Left lung (tissue), 10 donors: ENCODE results near the gene CCDC68. TPM values are rescaled to one million over a fixed set of nuclear protein-coding genes. Genes with fewer than 3 reads are reported as not detected.

Experiments
- ATAC-seq: fragments of 200-7000 bp; cut with Tn5 transposase; one replicate; pipeline ENCODE4 v1.9.1; 2020; ENCODE audit warnings: moderate library complexity
- DNase-seq, 4 donors: peaks; one replicate each; pipeline ENCODE4 v3.0.0-alpha.2; 2013 to 2020
- H3K27ac ChIP-seq, 2 donors: fragments of 200-600 bp; sonication (generic) in 1 of 2; one replicate each; pipeline versions ENCODE4 v1.5.0 to v1.8.0; 2020 to 2021
- H3K27me3 ChIP-seq, 2 donors: fragments of 200-600 bp; sonication (generic) in 1 of 2; one replicate each; pipeline versions ENCODE4 v1.5.0 to v1.8.0; 2020 to 2021
- H3K36me3 ChIP-seq, 2 donors: fragments of 200-600 bp; sonication (generic) in 1 of 2; one replicate each; pipeline versions ENCODE4 v1.5.0 to v1.8.0; 2020 to 2021
- H3K4me1 ChIP-seq, 2 donors: fragments of 200-600 bp; one replicate each; pipeline ENCODE4 v1.8.0; 2021
- H3K4me3 ChIP-seq, 2 donors: fragments of 200-600 bp; sonication (generic) in 1 of 2; one replicate each; pipeline versions ENCODE4 v1.5.0 to v1.8.0; 2020 to 2021; ENCODE audit warnings: mild to moderate bottlenecking in 1 of 2
- H3K9me3 ChIP-seq, 2 donors: fragments of 200-600 bp; sonication (generic) in 1 of 2; one replicate each; pipeline versions ENCODE4 v1.5.0 to v1.8.0; 2020 to 2021
- CTCF ChIP-seq, 2 donors: fragments of 200-600 bp; sonication (generic) in 1 of 2; IDR thresholded peaks; one replicate each; pipeline versions ENCODE4 v1.5.0 to v1.8.0; 2021; ENCODE audit warnings: antibody characterized with exemption in 2 of 2
- intact Hi-C, 2 donors: fragments of 100-400 bp; cut with DNase I; formaldehyde crosslinking; loops; one replicate each; pipeline versions ENCODE4 v1.11.2 to v1.14.2; 2022
- polyA plus RNA-seq, 6 donors: library from polyadenylated mRNA; unstranded; fragments of 120-200 nt; gene quantifications; one replicate each; pipeline ENCODE4 v1.2.1, GENCODE V29; 2013; ENCODE audit not compliant: insufficient read length in 6 of 6
- total RNA-seq, 2 donors: library from RNA; stranded (reverse); fragmentation: NEBNext Ultra II Directional; extraction: Animal tissue kit (Norgen Biotek cat#: 25700); gene quantifications; one replicate each; pipeline ENCODE4 v1.2.1, GENCODE V29; 2021
- donor health status: DM: no; HTN: yes; CAD: no.
- donor health status: DM: no; HTN: no; CAD: no.

CCDC68 gene
- total and polyA plus RNA-seq, 8 donors = 13.8 to 144 (median 88.4) TPM

- H3K9me3 ChIP-seq = no peaks in the 10 kb centered on the region
- no peak for ATAC-seq
- no peak for TF ChIP-seq CTCF (IDR thresholded peaks at IDR 0.05)
- intact Hi-C loops = no loop called here
- H3K4me3 ChIP-seq = no peak overlapping the region
- H3K36me3 ChIP-seq = no peaks in the 10 kb centered on the region
- no peak for DNase-seq
- H3K27me3 ChIP-seq = no peaks in the 10 kb centered on the region
- H3K27ac ChIP-seq = no peak overlapping the region
- H3K4me1 ChIP-seq = no peaks in the 10 kb centered on the region
Observed at GRCh38 chr18:54900290-54900689, 59.0 kb downstream of the CCDC68 start.

- ATAC-seq = no peak
- Histone ChIP-seq H3K4me1 (no peaks in the 10 kb centered on the region), H3K36me3 (no peaks in the 10 kb centered on the region), H3K27ac (no peak overlapping the region), H3K27me3 (no peaks in the 10 kb centered on the region), H3K4me3 (no peak overlapping the region), H3K9me3 (no peaks in the 10 kb centered on the region)
- no peak for DNase-seq
- intact Hi-C loops = no loop called here
- TF ChIP-seq CTCF (IDR thresholded peaks at IDR 0.05) = no peak
Observed at GRCh38 chr18:54899500-54899899, 59.8 kb downstream of the CCDC68 start.

GRCh38 chr18:54888933-54889332, 70.3 kb downstream of the CCDC68 start:
- Histone ChIP-seq H3K9me3 (no peaks in the 10 kb centered on the region), H3K27me3 (no peaks in the 10 kb centered on the region), H3K4me1 (no peaks in the 10 kb centered on the region), H3K36me3 (peaks cover 0 to 6% of the 10 kb centered on the region in 2 donors), H3K4me3 (no peak overlapping the region), H3K27ac (no peak overlapping the region)
- ATAC-seq (no peak), DNase-seq (no peak)
- intact Hi-C loops = no loop called here
- no peak for TF ChIP-seq CTCF (IDR thresholded peaks at IDR 0.05)

GRCh38 chr18:54888378-54888777, 70.9 kb downstream of the CCDC68 start:
- DNase-seq (no peak), ATAC-seq (no peak)
- no peak overlapping the region for H3K4me3 ChIP-seq
- H3K4me1 ChIP-seq = no peaks in the 10 kb centered on the region
- intact Hi-C loops = no loop called here
- H3K27me3 ChIP-seq = no peaks in the 10 kb centered on the region
- no peak overlapping the region for H3K27ac ChIP-seq
- no peak for TF ChIP-seq CTCF (IDR thresholded peaks at IDR 0.05)
- peaks cover 0 to 6% of the 10 kb centered on the region in 2 donors for H3K36me3 ChIP-seq
- no peaks in the 10 kb centered on the region for H3K9me3 ChIP-seq

GRCh38 chr18:54883816-54884604, 75.3 kb downstream of the CCDC68 start:
- Histone ChIP-seq H3K36me3 (peaks cover 0 to 6% of the 10 kb centered on the region in 2 donors), H3K27me3 (no peaks in the 10 kb centered on the region), H3K4me1 (no peaks in the 10 kb centered on the region), H3K27ac (no peak overlapping the region), H3K4me3 (no peak overlapping the region), H3K9me3 (no peaks in the 10 kb centered on the region)
- DNase-seq (no peak), ATAC-seq (no peak)
- intact Hi-C loops = no loop called here
- TF ChIP-seq CTCF (IDR thresholded peaks at IDR 0.05) = no peak
